H1 (cell line): ENCODE results near the gene GP9. TPM values are rescaled to one million over a fixed set of nuclear protein-coding genes. Genes with fewer than 3 reads are reported as not detected.

ENCODE experiments used
- CBX5 ChIP-seq: fragments of 300-800, 300-1000 bp; sonication (generic); IDR thresholded peaks from 2 replicates; pipeline ENCODE4 v1.7.1; 2016; ENCODE audit warnings: antibody characterized with exemption, low read length, low read depth
- HDAC2 ChIP-seq, 2 experiments: fragments of 300-600 bp in 1 of 2; sonication (generic) in 1 of 2; IDR thresholded peaks; 2 replicates each; pipeline ENCODE4 v1.6.1; 2011 to 2012; ENCODE audit warnings: low read depth in 2 of 2, low read length in 2 of 2, mild to moderate bottlenecking in 2 of 2, moderate library complexity in 2 of 2, borderline replicate concordance in 1 of 2, inconsistent platforms in 1 of 2
- KDM5A ChIP-seq: fragments of 200-600 bp; IDR thresholded peaks from 2 replicates; pipeline ENCODE4 v1.7.1; 2012; ENCODE audit warnings: mild to moderate bottlenecking, low read length, inconsistent platforms, mixed read lengths
- YY1 ChIP-seq: IDR thresholded peaks from 2 replicates; pipeline ENCODE4 v1.6.1; 2011; ENCODE audit warnings: low read depth, mild to moderate bottlenecking, low read length
- polyA plus RNA-seq, 7 experiments: library from polyadenylated mRNA; depleted of rRNA in 3 of 7; stranded (reverse) in 5 of 7; unstranded in 2 of 7; fragments of >200 nt in 5 of 7; fragments of 200-250 nt in 2 of 7; gene quantifications; 1 replicate in 5 of 7; 2 replicates in 1 of 7; 4 replicates in 1 of 7; pipeline versions ENCODE4 v1.2.1 to v1.2.3, GENCODE V29; 2011 to 2013; ENCODE audit warnings: missing spikeins in 2 of 7, mixed read lengths in 2 of 7
- total RNA-seq: library from RNA; stranded (reverse); fragmentation: NEBNext Ultra II Directional; extraction: Animal tissue kit (Norgen Biotek cat#: 25700); gene quantifications from 2 replicates; pipeline ENCODE4 v1.2.1, GENCODE V29; 2021

GP9 gene
- total and polyA plus RNA-seq, 2 of the 8 experiments (the other 6 are each of a cell fraction or from before 2014, with no cell fraction given): not detected

GRCh38 chr3:129085818-129086217 is 25.2 kb downstream of the GP9 start (continued):
- TF ChIP-seq KDM5A (no peak), HDAC2 (IDR thresholded peaks at IDR 0.05; ENCODE audit: borderline replicate concordance in 1 of 2, low read depth in 2 of 2, low read length in 2 of 2) (no peak), YY1 (no peak), CBX5 (no peak)
- TF ChIP-seq, all 59 proteins: peak for 0
